Pulmonary artery endothelial cell (primary cell): ENCODE data around the gene ICAM5. TPM values are rescaled to one million over a fixed set of nuclear protein-coding genes. Genes with fewer than 3 reads are reported as not detected.

ENCODE experiments used
- DNase-seq: peaks from one replicate; pipeline ENCODE4 v3.0.0-alpha.2; 2011; ENCODE audit warnings: low read depth, low spot score
- total RNA-seq: library from RNA; depleted of rRNA; stranded (reverse); fragments of >200 nt; gene quantifications from 2 replicates; pipeline ENCODE4 v1.2.3, GENCODE V29; 2014

The ICAM5 gene
- total RNA-seq, 1 donor from 2014 or later = 0.13 TPM

- no peak for DNase-seq
Measured at GRCh38 chr19:10290876-10291553, 1.3 kb downstream of the ICAM5 start.

- no peak for DNase-seq
Measured at GRCh38 chr19:10291554-10292205, 1.9 kb downstream of the ICAM5 start.

DNA sequence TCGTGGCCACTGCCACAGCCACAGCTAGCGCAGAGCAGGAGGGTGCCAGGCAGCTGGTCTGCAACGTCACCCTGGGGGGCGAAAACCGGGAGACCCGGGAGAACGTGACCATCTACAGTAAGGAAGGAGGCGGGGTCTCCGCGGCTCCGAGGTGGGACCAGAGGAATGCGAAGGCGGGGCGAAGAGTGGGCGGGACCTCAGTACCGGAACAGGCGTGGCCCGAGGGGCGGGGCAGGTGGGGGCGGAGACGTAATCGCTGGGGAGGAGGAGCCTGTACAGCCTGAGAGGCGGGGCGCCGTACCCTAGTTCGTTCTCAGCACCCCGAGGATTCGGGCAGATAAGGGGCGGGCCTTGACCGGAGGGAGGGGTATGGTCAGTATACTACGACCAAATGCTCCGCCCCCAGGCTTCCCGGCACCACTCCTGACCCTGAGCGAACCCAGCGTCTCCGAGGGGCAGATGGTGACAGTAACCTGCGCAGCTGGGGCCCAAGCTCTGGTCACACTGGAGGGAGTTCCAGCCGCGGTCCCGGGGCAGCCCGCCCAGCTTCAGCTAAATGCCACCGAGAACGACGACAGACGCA is 2.5 kb downstream of the ICAM5 start:
- no peak for DNase-seq

DNA sequence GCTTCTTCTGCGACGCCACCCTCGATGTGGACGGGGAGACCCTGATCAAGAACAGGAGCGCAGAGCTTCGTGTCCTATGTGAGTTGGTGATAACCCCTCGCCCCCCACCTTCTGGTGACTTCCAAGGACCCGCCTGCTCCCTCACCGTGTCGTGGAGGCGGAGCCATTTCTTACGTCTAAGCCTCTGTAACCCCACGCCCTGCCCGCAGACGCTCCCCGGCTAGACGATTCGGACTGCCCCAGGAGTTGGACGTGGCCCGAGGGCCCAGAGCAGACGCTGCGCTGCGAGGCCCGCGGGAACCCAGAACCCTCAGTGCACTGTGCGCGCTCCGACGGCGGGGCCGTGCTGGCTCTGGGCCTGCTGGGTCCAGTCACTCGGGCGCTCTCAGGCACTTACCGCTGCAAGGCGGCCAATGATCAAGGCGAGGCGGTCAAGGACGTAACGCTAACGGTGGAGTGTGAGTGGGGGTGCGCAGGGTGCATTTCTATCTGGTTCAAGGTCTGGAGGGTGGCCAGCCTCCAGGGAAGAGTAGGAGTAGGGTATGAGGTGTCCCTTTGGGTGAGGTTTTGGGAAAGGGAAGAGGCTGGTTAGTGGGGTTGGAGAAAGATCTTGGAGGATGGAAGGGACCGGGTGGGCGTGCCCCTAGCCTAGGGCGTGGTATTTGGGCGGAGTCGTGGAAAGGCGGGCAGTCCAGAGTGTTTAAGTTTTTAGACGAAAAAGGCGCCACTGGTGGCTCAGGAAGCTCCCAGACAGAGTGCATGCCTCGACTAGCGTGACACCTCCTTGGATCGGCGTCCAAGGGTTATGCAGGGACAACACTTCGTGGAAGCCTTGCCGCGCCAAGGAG is 3.3 kb downstream of the ICAM5 start:
- DNase-seq = no peak

GRCh38 chr19:10293637-10294367 is 4.0 kb downstream of the ICAM5 start:
- DNase-seq = no peak

DNA sequence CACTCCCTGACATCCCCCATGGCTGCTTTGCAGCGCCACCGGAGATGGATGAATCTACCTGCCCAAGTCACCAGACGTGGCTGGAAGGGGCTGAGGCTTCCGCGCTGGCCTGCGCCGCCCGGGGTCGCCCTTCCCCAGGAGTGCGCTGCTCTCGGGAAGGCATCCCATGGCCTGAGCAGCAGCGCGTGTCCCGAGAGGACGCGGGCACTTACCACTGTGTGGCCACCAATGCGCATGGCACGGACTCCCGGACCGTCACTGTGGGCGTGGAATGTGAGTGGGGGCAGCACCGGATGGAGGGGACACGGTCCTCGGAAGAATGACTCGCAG is 4.6 kb downstream of the ICAM5 start:
- no peak for DNase-seq

GRCh38 chr19:10295305-10295846 is 5.6 kb downstream of the ICAM5 start:
- DNase-seq = no peak

DNA sequence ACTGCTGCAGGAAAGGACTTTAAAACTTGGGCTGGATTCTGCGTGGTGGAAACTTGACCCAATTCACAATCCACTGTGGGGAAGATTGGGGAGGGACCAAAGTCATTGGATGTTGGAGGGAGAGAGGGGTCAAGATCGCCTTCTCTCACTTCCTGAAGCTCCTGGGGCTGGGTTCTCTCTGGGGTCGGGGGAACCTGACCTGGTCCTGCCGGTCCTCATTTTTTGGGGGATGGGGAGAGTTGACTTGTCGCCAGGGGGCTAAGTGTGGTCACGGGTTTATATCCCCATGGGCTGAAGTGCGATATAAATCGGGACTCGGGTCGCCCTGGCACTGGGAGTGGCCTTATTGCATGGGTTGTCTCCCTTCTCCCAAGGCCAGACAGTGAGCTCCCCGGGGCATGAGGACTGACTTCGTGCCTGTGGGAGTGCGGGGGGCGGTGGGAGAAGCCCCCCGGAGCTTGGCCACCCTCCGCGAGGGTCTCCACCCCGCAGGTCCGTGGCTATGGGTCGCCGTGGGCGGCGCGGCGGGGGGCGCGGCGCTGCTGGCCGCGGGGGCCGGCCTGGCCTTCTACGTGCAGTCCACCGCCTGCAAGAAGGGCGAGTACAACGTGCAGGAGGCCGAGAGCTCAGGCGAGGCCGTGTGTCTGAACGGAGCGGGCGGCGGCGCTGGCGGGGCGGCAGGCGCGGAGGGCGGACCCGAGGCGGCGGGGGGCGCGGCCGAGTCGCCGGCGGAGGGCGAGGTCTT is 6.3 kb downstream of the ICAM5 start:
- DNase-seq = no peak

- no peak for DNase-seq
Measured at GRCh38 chr19:10299545-10300458, 10.1 kb downstream of the ICAM5 start.

DNA sequence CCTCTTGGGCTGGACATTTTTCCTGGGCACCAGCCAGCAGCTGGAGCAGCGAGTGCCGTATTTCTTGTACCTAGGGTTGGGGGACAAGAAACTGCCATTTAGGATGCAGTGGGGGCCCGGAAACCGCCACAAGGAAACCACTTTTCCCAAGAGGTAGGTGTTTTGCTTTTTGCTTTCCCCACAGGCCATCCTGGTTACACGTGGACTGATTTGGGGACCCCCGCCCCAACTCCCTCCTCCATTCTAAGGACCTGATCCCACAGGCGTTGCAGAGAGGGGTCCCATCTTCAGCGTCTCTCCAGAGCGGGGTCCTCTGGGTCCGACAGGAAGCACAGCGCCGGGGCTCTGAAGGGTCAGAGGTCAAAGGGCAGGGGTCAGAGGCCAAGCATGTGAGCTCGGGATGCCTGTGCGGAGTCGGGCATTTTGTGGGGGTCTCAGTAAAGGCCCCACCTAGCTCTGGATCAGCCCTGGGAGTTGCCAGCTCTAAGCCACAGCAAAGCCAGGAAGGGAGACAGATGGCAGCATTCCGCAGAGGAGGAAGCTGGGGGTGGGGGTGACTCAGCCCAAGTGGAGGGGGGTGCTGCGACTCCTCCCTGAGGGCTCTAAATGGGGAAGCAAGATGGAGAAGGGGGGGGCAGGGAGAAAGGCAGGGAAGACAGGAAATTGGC is 15.5 kb downstream of the ICAM5 start:
- DNase-seq = no peak

DNA sequence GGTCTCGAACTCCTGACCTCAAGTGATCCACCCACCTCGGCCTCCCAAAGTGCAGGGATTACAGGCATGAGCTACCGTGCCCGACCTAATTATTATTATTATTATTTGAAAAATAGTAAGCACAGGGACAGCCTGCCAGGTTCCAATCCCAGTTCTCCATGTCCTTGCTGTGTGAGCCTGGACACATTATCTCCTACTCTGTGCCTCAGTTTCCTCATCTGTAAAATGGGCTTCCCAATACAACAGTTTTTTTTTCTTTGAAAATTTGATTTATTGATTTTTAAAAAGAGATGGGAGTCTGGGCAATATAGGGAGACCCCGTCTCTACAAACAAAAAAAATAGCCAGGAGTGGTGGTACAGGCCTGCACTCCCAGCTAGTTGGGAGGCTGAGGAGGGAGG is 16.6 kb downstream of the ICAM5 start:
- no peak for DNase-seq

GRCh38 chr19:10309423-10309822 is 19.7 kb downstream of the ICAM5 start, which contains the start of gene ZGLP1:
Gene ZGLP1, minus strand, starts transcription at chr19:10309815.
- DNase-seq = no peak

DNA sequence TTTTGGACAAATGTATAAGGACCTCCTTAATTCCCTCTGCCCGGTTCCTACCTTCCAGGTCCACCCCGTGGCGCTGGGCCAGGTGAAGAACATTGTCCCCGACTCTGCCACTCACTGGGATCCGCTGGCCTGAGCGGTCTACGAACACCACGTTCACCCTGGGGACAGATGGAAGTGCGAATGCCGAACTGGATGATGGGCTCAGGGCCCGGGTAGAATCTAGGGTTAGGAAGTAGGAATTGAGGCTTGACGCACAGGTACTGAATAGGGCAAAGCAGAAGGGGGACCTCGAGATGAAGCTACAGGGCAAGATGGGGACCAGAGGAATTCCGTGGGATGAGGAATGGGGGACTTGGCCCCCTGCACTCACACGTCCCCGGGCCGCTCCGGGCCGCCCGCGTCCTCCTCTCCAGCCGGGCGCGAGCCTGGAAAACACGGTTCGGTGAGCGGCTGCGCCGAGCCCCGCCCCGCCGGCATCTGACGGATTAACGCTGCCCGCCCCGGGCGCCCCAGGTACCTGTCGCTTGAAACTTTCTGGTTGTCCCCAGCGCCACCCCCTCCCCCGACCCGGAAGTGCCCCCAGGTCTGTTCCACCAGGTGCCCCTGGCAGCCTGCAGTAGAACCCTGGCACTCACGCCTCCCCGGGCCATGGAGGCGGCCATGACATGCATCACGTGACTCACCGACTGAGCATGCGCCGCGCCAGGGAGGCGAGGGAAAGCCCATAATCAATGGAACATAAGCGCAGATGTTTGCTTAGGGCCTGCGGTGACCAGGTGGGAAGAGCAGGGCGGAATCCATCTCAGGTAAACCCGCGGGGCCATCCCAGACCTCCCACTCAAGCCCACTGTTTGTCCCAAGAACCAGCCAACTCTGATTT is 25.8 kb downstream of the ICAM5 start, which contains the start of gene FDX2:
TSS of gene FDX2 (minus strand) at position 681 of the 880 bp plus-strand sequence. CDS start at position 662, 19 bp downstream.
- peak; percentile 32 for DNase-seq

GRCh38 chr19:10316229-10317044 is 26.7 kb downstream of the ICAM5 start:
- no peak for DNase-seq

DNA sequence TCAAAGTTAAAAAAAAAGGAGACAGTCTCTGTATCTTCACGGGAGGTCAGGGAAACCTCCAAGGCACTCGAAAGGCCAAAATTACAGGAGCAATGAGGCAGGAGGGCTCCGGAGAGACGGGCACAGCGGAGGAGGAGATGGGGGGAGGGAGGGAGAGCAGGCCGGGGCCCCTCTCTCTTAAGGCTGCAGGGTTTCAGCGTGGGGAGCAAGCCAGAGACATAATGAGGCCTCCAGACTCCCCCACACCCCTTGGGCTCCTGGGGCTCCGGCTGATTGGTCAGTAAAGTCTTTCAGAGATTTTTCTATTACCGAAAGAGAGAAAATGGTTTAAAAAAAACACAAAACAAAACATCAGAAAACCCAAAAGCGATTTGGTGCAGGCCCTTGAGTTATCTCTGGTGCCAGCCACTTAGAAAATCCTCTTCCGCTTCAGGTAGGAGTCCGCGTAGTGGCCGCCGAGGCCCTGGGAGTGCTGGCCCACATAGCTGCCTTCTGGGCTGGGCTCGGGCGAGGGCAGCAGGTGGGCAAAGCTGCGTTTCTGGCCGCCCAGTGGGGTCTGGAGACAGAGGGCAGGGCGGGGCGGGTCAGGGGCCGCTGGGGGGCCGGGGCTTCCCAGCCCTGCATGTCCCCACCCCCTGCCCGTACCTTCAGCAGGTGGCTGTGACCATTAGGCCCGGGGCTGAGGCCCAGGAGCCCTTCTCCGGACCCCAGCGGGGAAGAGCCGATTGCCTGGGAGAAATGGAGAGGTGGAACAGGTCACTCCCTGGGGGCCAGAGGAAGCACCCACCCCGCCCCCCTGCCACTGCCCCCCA is 27.5 kb downstream of the ICAM5 start:
- no peak for DNase-seq
